ENCODE data around the gene LRP5.

LRP5 gene

GRCh38 chr11:68309621-68310185, 2.7 kb upstream of the LRP5 start:
- no peak for DNase-seq (ENCODE audit: low read depth)

- DNase-seq (ENCODE audit: low read depth), result no peak
Measured at GRCh38 chr11:68311160-68312116, 953 bp upstream of the LRP5 start.

GRCh38 chr11:68312780-68313573, 586 bp downstream of the LRP5 start:
- DNase-seq (ENCODE audit: low read depth), result no peak

GRCh38 chr11:68313574-68314202, 1.3 kb downstream of the LRP5 start:
- DNase-seq (ENCODE audit: low read depth), result peak; percentile 42

- peak; percentile 47 for DNase-seq (ENCODE audit: low read depth)
Measured at GRCh38 chr11:68314203-68315170, 2.1 kb downstream of the LRP5 start.

GRCh38 chr11:68315171-68315920, 3.0 kb downstream of the LRP5 start:
- DNase-seq (ENCODE audit: low read depth), result peak; percentile 59

GRCh38 chr11:68317147-68317785, 4.9 kb downstream of the LRP5 start:
- no peak for DNase-seq (ENCODE audit: low read depth)

- no peak for DNase-seq (ENCODE audit: low read depth)
Measured at GRCh38 chr11:68321293-68322051, 9.1 kb downstream of the LRP5 start.

GRCh38 chr11:68322052-68322430, 9.7 kb downstream of the LRP5 start:
- DNase-seq (ENCODE audit: low read depth), result no peak

- DNase-seq (ENCODE audit: low read depth), result no peak
Measured at GRCh38 chr11:68324241-68324640, 11.8 kb downstream of the LRP5 start.

GRCh38 chr11:68324695-68325094, 12.3 kb downstream of the LRP5 start:
- DNase-seq (ENCODE audit: low read depth), result no peak

GRCh38 chr11:68325183-68325906, 13.0 kb downstream of the LRP5 start:
- DNase-seq (ENCODE audit: low read depth), result no peak

- no peak for DNase-seq (ENCODE audit: low read depth)
Measured at GRCh38 chr11:68325907-68326220, 13.5 kb downstream of the LRP5 start.

GRCh38 chr11:68326334-68327215, 14.2 kb downstream of the LRP5 start:
- DNase-seq (ENCODE audit: low read depth), result no peak

- DNase-seq (ENCODE audit: low read depth), result no peak
Measured at GRCh38 chr11:68327586-68328370, 15.4 kb downstream of the LRP5 start.

GRCh38 chr11:68328374-68329091, 16.1 kb downstream of the LRP5 start:
- no peak for DNase-seq (ENCODE audit: low read depth)

Measured in iris pigment epithelial cell (primary cell).